Uterus (tissue), 4 donors: ENCODE results near the gene HNRNPUL2. TPM values are rescaled to one million over a fixed set of nuclear protein-coding genes. Genes with fewer than 3 reads are reported as not detected.

ENCODE experiments used
- DNase-seq, 2 donors: peaks; one replicate each; pipeline ENCODE4 v3.0.0-alpha.2; 2019 to 2020
- H3K27ac ChIP-seq, 2 donors: fragments of 200-600 bp; sonication (generic); 1 replicate in 1 of 2; 2 replicates in 1 of 2; pipeline ENCODE4 v1.5.1; 2016 to 2018
- H3K27me3 ChIP-seq, 2 donors: fragments of 200-600 bp; sonication (generic); one replicate each; pipeline ENCODE4 v1.5.1; 2018 to 2019; ENCODE audit warnings: control low read depth in 1 of 2
- H3K36me3 ChIP-seq, 2 donors: fragments of 200-600 bp; sonication (generic); one replicate each; pipeline ENCODE4 v1.5.1; 2019; ENCODE audit warnings: control low read depth in 1 of 2
- H3K4me1 ChIP-seq, 2 donors: fragments of 200-600 bp; sonication (generic); one replicate each; pipeline ENCODE4 v1.5.1; 2018 to 2019; ENCODE audit warnings: control low read depth in 1 of 2
- H3K4me3 ChIP-seq, 2 donors: fragments of 200-600 bp; sonication (generic); 1 replicate in 1 of 2; 2 replicates in 1 of 2; pipeline ENCODE4 v1.5.1; 2018 to 2019; ENCODE audit warnings: mild to moderate bottlenecking in 1 of 2
- H3K9me3 ChIP-seq, 2 donors: fragments of 200-600 bp; sonication (generic); one replicate each; pipeline ENCODE4 v1.5.1; 2019; ENCODE audit warnings: control low read depth in 1 of 2
- POLR2A ChIP-seq, 2 donors: fragments of 450-650 bp; IDR thresholded peaks; one replicate each; pipeline ENCODE4 v1.6.1; 2016; ENCODE audit warnings: antibody characterized with exemption in 2 of 2, mild to moderate bottlenecking in 1 of 2, moderate library complexity in 1 of 2
- intact Hi-C: fragments of 100-400 bp; cut with DNase I; formaldehyde crosslinking; loops from one replicate; pipeline ENCODE4 v1.15.1; 2023; ENCODE audit warnings: low total_unique reads
- total RNA-seq, 4 donors: library from RNA; depleted of rRNA in 3 of 4; stranded (reverse); fragments of >200 nt in 3 of 4; gene quantifications; one replicate each; pipeline versions ENCODE4 v1.1.0 to v1.2.4, GENCODE V29; 2014 to 2023
- TF ChIP-seq, protein P1 (sequence below), 4 experiments: fragments of 200-600 bp in 2 of 4; fragments of 450-650 bp in 2 of 4; sonication (generic) in 2 of 4; IDR thresholded peaks; one replicate each; pipeline ENCODE4 v1.5.1; 2016 to 2019; ENCODE audit warnings: antibody characterized with exemption in 4 of 4, mild to moderate bottlenecking in 2 of 4, moderate library complexity in 1 of 4
- donor health status: DM: yes; HTN: yes; CAD: no.

HNRNPUL2 gene
- 10 to 100 TPM; 17.7 to 58.3 (median 21.3) TPM for total RNA-seq

DNA sequence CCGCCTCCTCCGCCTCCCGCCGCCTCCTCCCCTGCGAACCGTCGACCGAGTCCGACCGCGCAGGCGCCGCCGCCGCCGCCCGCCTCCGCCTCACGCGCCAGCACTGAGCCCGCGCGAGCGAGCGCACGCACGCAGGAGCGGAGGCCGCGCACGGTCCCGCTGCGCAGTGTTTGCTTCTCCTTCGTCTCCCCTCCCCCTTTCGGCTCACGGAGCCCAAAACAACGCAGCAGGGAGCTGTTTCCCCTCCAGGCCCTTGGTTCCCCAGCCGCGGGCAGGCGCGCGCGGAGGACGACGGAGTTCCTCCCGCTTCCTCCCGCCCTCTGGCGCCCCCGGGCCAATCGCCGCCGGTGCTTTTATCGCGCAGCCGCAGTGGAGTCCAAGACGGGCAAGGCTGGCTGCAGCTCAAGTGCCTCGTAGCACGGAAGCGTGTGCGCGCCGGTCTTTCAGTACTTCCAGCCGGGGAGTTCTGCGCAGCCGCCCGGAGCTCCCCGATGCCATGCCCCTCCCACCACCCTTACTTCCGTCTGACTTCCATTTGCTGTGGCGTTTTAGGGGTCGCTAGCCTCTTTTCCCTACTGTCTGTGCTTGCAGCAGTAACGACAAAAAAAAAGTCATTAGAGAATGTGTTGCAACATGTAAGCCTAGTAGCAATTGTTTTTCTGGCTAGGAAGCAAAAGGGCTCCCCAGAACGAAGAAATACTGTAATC is at the start of gene HNRNPUL2:
TSS of gene HNRNPUL2 (minus strand) at position 293 of the 707 bp plus-strand sequence. CDS start 301 bp downstream, outside the sequence.
- Histone ChIP-seq H3K27me3 (no peaks in the 10 kb centered on the region), H3K4me3 (peak within 1 kb of the TSS; percentile 51 to 74), H3K36me3 (no peaks in the 10 kb centered on the region), H3K9me3 (no peaks in the 10 kb centered on the region), H3K27ac (peak within 1 kb of the TSS; percentile 87 to 92), H3K4me1 (peaks cover 12 to 13% of the 10 kb centered on the region in 2 donors)
- peak; percentile 98 to 99 for DNase-seq
- intact Hi-C loops: no loop called here
- TF ChIP-seq, protein P1, sequence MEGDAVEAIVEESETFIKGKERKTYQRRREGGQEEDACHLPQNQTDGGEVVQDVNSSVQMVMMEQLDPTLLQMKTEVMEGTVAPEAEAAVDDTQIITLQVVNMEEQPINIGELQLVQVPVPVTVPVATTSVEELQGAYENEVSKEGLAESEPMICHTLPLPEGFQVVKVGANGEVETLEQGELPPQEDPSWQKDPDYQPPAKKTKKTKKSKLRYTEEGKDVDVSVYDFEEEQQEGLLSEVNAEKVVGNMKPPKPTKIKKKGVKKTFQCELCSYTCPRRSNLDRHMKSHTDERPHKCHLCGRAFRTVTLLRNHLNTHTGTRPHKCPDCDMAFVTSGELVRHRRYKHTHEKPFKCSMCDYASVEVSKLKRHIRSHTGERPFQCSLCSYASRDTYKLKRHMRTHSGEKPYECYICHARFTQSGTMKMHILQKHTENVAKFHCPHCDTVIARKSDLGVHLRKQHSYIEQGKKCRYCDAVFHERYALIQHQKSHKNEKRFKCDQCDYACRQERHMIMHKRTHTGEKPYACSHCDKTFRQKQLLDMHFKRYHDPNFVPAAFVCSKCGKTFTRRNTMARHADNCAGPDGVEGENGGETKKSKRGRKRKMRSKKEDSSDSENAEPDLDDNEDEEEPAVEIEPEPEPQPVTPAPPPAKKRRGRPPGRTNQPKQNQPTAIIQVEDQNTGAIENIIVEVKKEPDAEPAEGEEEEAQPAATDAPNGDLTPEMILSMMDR (IDR thresholded peaks at IDR 0.05): peak in 1 of 4 experiments; percentile 20
- peak; percentile 80 to 97 for TF ChIP-seq POLR2A (IDR thresholded peaks at IDR 0.05)

DNA sequence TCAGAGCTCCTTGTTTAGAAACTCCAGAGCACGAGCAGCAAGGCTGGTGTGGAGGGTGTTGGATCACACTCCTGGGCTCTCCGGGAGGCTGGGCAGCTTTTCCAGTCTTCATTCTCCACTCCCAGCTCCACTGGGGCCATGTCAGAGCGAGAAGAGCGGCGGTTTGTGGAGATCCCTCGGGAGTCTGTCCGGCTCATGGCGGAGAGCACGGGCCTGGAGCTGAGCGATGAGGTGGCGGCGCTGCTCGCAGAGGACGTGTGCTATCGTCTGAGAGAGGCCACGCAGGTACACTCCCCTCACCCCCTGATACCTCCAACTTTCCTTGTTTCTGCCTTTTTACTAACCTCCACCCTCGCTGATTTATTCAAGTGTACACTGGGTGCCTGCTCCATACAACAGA is 48.4 kb upstream of the HNRNPUL2 start:
- H3K4me1 ChIP-seq: no peaks in the 10 kb centered on the region
- DNase-seq: no peak
- no peaks in the 10 kb centered on the region for H3K9me3 ChIP-seq
- H3K27ac ChIP-seq: no peak overlapping the region
- no peak overlapping the region for H3K4me3 ChIP-seq
- H3K36me3 ChIP-seq: no peaks in the 10 kb centered on the region
- intact Hi-C loops: no loop called here
- TF ChIP-seq, protein P1 (IDR thresholded peaks at IDR 0.05): no peak
- TF ChIP-seq POLR2A (IDR thresholded peaks at IDR 0.05): no peak
- no peaks in the 10 kb centered on the region for H3K27me3 ChIP-seq

DNA sequence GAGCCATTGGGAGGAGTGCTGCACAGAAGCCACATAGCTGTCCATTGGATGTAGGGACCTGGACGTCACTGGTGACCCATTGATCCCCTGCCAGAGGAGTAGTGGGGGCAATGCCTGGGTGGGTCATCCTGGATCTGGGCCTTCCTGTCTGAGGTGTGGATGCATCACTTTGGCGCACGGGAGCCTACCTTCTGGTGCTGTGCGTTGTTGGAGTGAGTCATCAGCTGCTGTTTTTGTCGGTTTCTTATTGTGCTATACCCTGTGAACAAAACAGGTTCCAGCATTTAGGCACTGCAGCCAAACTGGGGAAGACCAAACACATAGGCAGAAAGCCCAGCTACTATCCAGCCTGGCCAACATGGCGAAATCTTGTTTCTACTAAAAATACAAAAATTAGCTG is 47.1 kb upstream of the HNRNPUL2 start:
- TF ChIP-seq, protein P1 (IDR thresholded peaks at IDR 0.05): no peak
- no peak for TF ChIP-seq POLR2A (IDR thresholded peaks at IDR 0.05)
- Histone ChIP-seq H3K4me1 (peaks cover 0 to 10% of the 10 kb centered on the region in 2 donors), H3K36me3 (no peaks in the 10 kb centered on the region), H3K27ac (no peak overlapping the region), H3K4me3 (no peak overlapping the region), H3K27me3 (no peaks in the 10 kb centered on the region), H3K9me3 (no peaks in the 10 kb centered on the region)
- intact Hi-C loops: no loop called here
- DNase-seq: no peak

DNA sequence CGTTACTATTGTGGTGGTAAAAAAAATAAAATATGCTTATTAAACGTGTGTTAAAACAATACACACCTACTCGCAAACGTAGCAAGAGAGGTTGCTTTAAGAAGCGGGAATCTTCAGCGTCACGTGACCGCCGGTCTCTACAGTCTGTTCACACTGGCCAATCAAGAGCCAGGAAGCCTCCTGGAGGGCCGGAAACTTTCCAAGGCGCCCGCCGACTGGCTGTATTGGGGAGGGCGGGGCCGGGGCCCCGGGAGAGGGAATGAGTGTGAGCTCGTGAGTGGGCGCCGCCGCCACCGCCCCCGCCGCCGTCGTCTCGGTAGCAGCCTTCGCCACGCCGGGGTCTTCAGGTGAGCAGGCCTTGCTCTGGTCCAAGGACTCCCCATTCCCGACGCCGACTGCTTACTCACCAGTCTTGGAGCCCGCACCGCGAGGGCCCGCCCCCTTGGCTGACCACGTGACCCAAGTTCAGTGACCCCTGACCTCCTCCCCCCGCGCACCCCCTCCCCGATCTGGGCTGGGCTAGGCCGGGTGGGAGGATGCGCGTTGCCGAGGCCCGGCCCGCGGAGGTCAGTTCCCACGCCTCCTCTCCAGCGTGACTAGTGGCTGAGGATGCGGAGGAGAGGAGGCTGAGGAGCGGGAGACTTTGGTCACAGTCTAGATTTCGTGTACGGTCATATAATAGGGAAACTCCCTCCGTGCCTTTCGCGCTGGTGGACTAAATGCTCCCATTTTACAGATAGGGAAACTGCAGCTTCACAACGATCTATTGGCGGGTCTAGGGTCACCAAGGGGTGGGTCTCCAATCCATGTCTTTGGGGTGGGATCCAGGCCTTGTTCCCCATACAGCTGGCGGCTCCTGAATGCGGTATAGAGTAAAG is 44.1 kb upstream of the HNRNPUL2 start, which contains the start of gene TAF6L:
TSS of gene TAF6L (plus strand) at position 253 of the 878 bp plus-strand sequence. CDS start 4,388 bp downstream, outside the sequence.
- Histone ChIP-seq H3K4me1 (peaks cover 0 to 10% of the 10 kb centered on the region in 2 donors), H3K27me3 (no peaks in the 10 kb centered on the region), H3K27ac (peak within 1 kb of the TSS; percentile 94 to 96), H3K36me3 (no peaks in the 10 kb centered on the region), H3K4me3 (peak within 1 kb of the TSS; percentile 57 to 66), H3K9me3 (no peaks in the 10 kb centered on the region)
- DNase-seq: peak; percentile 98 to 99
- peak in 1 of 2 donors; percentile 54 for TF ChIP-seq POLR2A (IDR thresholded peaks at IDR 0.05)
- TF ChIP-seq, protein P1 (IDR thresholded peaks at IDR 0.05): no peak
- intact Hi-C loops: no loop called here
